ENCODE data around the gene ME2.

The ME2 gene

DNA sequence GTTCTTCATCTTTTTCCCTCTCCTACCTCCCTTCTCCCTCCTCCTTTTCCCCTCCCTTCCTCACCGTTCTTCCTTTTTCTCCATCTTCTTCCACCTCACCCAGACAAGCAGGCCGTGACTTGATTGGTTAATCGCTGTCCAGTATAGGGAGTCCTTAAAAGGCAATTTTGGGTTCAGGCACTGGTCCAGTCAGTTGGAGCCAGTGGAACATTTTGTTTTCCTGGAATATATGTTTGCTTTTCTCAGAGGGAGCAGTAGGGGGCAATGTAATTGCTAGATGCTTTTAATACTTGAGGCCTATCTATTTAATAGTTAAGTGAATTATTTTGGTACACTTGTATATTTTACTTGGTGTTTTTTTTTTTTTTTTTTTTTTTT, 103.9 kb downstream of the ME2 start:
- TF ChIP-seq, protein P1, sequence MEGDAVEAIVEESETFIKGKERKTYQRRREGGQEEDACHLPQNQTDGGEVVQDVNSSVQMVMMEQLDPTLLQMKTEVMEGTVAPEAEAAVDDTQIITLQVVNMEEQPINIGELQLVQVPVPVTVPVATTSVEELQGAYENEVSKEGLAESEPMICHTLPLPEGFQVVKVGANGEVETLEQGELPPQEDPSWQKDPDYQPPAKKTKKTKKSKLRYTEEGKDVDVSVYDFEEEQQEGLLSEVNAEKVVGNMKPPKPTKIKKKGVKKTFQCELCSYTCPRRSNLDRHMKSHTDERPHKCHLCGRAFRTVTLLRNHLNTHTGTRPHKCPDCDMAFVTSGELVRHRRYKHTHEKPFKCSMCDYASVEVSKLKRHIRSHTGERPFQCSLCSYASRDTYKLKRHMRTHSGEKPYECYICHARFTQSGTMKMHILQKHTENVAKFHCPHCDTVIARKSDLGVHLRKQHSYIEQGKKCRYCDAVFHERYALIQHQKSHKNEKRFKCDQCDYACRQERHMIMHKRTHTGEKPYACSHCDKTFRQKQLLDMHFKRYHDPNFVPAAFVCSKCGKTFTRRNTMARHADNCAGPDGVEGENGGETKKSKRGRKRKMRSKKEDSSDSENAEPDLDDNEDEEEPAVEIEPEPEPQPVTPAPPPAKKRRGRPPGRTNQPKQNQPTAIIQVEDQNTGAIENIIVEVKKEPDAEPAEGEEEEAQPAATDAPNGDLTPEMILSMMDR (IDR thresholded peaks at IDR 0.05; ENCODE audit: low read length): no peak; the same call in 1 of the 2 replicates
- TF ChIP-seq EZH2 (IDR thresholded peaks at IDR 0.05; ENCODE audit: borderline replicate concordance, low read length): no peak
- Histone ChIP-seq H4K20me1 (ENCODE audit: insufficient read depth, low read length) (no peaks in the 10 kb centered on the region), H3K27ac (ENCODE audit: low read depth, low read length, poor library complexity, severe bottlenecking) (no peak overlapping the region), H3K9me2 (ENCODE audit: low read depth, low read length) (no peaks in the 10 kb centered on the region), H3K27me3 (ENCODE audit: insufficient read depth, low read length) (no peaks in the 10 kb centered on the region), H2AFZ (ENCODE audit: low read length) (no peak overlapping the region), H3K9ac (ENCODE audit: low read length) (no peak overlapping the region), H3K4me2 (ENCODE audit: low read length) (no peak overlapping the region), H3K79me2 (ENCODE audit: insufficient read depth, low read length) (no peaks in the 10 kb centered on the region), H3K36me3 (ENCODE audit: insufficient read depth, low read length) (peaks cover 47% of the 10 kb centered on the region), H3K9me3 (ENCODE audit: low read length) (no peaks in the 10 kb centered on the region; the same call in 1 of the 2 replicates), H3K4me3 (ENCODE audit: low read depth, low read length, poor library complexity, severe bottlenecking) (no peak overlapping the region), H3K4me1 (ENCODE audit: insufficient read depth, low read length, severe bottlenecking) (no peaks in the 10 kb centered on the region), H3F3A (ENCODE audit: insufficient read depth, low read length) (no peaks in the 10 kb centered on the region)

DNA sequence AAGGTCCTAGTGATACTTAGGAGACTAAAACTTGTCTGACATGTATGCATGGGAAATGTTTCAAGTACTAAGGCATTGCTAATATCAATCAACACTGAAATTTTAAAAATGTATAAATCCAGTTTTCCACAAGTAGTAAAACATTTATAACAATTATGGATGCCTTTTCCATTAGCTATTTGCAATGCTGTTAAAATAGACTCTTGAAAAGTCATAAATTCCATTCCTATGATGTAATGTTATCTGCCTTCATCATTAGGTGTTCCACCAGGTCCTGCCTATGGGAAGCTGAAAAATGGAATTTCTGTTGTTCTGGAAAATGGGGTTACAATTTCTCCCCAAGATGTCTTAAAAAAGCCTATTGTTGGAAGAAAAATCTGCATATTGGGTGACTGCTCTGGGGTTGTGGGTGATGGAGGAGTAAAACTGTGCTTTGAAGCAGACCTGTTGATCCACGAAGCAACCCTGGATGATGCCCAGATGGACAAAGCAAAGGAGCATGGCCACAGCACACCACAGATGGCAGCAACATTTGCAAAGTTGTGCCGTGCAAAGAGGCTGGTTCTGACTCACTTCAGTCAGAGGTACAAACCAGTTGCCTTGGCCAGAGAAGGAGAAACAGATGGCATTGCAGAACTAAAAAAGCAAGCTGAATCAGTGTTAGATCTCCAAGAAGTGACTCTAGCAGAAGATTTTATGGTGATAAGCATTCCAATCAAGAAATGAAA, 107.6 kb downstream of the ME2 start:
- H3K9me2 ChIP-seq (ENCODE audit: low read depth, low read length): no peaks in the 10 kb centered on the region
- no peak overlapping the region for H3K27ac ChIP-seq (ENCODE audit: low read depth, low read length, poor library complexity, severe bottlenecking)
- no peaks in the 10 kb centered on the region for H3F3A ChIP-seq (ENCODE audit: insufficient read depth, low read length)
- no peak overlapping the region for H2AFZ ChIP-seq (ENCODE audit: low read length)
- no peaks in the 10 kb centered on the region for H3K79me2 ChIP-seq (ENCODE audit: insufficient read depth, low read length)
- no peaks in the 10 kb centered on the region for H3K27me3 ChIP-seq (ENCODE audit: insufficient read depth, low read length)
- TF ChIP-seq, protein P1 (IDR thresholded peaks at IDR 0.05; ENCODE audit: low read length): no peak
- no peak for TF ChIP-seq EZH2 (IDR thresholded peaks at IDR 0.05; ENCODE audit: borderline replicate concordance, low read length)
- H4K20me1 ChIP-seq (ENCODE audit: insufficient read depth, low read length): no peaks in the 10 kb centered on the region
- H3K4me2 ChIP-seq (ENCODE audit: low read length): no peak overlapping the region
- H3K9ac ChIP-seq (ENCODE audit: low read length): no peak overlapping the region
- peaks cover 23% of the 10 kb centered on the region; the same call in 1 of the 2 replicates for H3K36me3 ChIP-seq (ENCODE audit: insufficient read depth, low read length)
- no peak overlapping the region for H3K4me3 ChIP-seq (ENCODE audit: low read depth, low read length, poor library complexity, severe bottlenecking)
- H3K4me1 ChIP-seq (ENCODE audit: insufficient read depth, low read length, severe bottlenecking): no peaks in the 10 kb centered on the region
- H3K9me3 ChIP-seq (ENCODE audit: low read length): no peaks in the 10 kb centered on the region

DNA sequence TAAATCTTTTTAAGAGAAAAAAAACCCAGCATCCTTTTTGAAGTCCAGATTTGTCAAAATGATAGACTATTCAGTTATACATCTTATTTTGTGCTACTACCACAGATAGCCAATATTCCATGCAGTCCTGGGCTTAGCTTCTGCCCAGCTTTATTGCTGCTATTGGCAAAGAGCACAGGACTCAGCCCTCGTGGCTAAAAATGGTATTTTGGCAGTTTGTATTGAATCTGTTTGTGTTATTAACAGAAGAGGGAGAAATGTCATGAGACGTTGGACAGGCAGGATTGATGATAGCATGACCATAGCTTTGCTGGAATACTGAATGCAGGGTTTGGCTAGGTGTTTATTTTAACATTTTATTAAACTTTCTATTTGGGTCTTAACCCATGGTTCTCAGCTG, 108.3 kb downstream of the ME2 start:
- no peaks in the 10 kb centered on the region for H3K79me2 ChIP-seq (ENCODE audit: insufficient read depth, low read length)
- H3K9me3 ChIP-seq (ENCODE audit: low read length): no peaks in the 10 kb centered on the region
- no peaks in the 10 kb centered on the region for H3K4me1 ChIP-seq (ENCODE audit: insufficient read depth, low read length, severe bottlenecking)
- no peaks in the 10 kb centered on the region for H3K9me2 ChIP-seq (ENCODE audit: low read depth, low read length)
- H3K9ac ChIP-seq (ENCODE audit: low read length): no peak overlapping the region
- TF ChIP-seq EZH2 (IDR thresholded peaks at IDR 0.05; ENCODE audit: borderline replicate concordance, low read length): no peak
- TF ChIP-seq, protein P1 (IDR thresholded peaks at IDR 0.05; ENCODE audit: low read length): no peak
- no peaks in the 10 kb centered on the region for H3F3A ChIP-seq (ENCODE audit: insufficient read depth, low read length)
- peaks cover 23% of the 10 kb centered on the region; the same call in 1 of the 2 replicates for H3K36me3 ChIP-seq (ENCODE audit: insufficient read depth, low read length)
- no peak overlapping the region for H3K27ac ChIP-seq (ENCODE audit: low read depth, low read length, poor library complexity, severe bottlenecking)
- H2AFZ ChIP-seq (ENCODE audit: low read length): no peak overlapping the region
- no peaks in the 10 kb centered on the region for H3K27me3 ChIP-seq (ENCODE audit: insufficient read depth, low read length)
- no peak overlapping the region for H3K4me3 ChIP-seq (ENCODE audit: low read depth, low read length, poor library complexity, severe bottlenecking)
- no peaks in the 10 kb centered on the region for H4K20me1 ChIP-seq (ENCODE audit: insufficient read depth, low read length)
- no peak overlapping the region for H3K4me2 ChIP-seq (ENCODE audit: low read length)
